Measurements from ENCODE around the gene OSBPL9.

GRCh38 chr1:51756290-51756689 is 139.4 kb downstream of the OSBPL9 start:
- no peak for TF ChIP-seq POLR2A (IDR thresholded peaks at IDR 0.05)
- TF ChIP-seq, protein P1, sequence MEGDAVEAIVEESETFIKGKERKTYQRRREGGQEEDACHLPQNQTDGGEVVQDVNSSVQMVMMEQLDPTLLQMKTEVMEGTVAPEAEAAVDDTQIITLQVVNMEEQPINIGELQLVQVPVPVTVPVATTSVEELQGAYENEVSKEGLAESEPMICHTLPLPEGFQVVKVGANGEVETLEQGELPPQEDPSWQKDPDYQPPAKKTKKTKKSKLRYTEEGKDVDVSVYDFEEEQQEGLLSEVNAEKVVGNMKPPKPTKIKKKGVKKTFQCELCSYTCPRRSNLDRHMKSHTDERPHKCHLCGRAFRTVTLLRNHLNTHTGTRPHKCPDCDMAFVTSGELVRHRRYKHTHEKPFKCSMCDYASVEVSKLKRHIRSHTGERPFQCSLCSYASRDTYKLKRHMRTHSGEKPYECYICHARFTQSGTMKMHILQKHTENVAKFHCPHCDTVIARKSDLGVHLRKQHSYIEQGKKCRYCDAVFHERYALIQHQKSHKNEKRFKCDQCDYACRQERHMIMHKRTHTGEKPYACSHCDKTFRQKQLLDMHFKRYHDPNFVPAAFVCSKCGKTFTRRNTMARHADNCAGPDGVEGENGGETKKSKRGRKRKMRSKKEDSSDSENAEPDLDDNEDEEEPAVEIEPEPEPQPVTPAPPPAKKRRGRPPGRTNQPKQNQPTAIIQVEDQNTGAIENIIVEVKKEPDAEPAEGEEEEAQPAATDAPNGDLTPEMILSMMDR (IDR thresholded peaks at IDR 0.05 in 4 of 5, conservative IDR thresholded peaks at IDR 0.05 in 1 of 5), result no peak
